Endothelial cell of umbilical vein (primary cell): ENCODE data around the gene MAN2A1. TPM values are rescaled to one million over a fixed set of nuclear protein-coding genes. Genes with fewer than 3 reads are reported as not detected.

Experiments
- BruUV-seq: library from RNA; stranded (reverse); fragments of 400-500 nt; replicated peaks from 2 replicates; lab custom pipeline; 2021; lab: Mats Ljungman, UMichigan
- CTCF ChIA-PET: fragments of 300-600, 350-600 bp; sonication (Branson Sonifier 250); formaldehyde crosslinking; loops from one replicate; lab custom pipeline; 2021; ENCODE audit warnings: antibody characterized with exemption, inconsistent platforms; lab: Charles Lee
- POLR2A ChIA-PET: fragments of 300-600, 350-600 bp; sonication (Branson Sonifier 250); formaldehyde crosslinking; loops from one replicate; lab custom pipeline; 2021; ENCODE audit warnings: antibody characterized with exemption, inconsistent platforms; lab: Charles Lee
- DNase-seq: peaks from one replicate; pipeline ENCODE4 v3.0.0-alpha.2; 2011; ENCODE audit warnings: low read depth, low spot score
- FAIRE-seq: peaks from 2 replicates; lab custom pipeline; 2011; peaks lifted over from hg19 to GRCh38; lab: Jason Lieb, UNC
- H2AFZ ChIP-seq: 2 replicates; pipeline ENCODE4 v1.6.0; 2012; ENCODE audit warnings: low read depth, low read length, control low read depth, inconsistent platforms
- H3K27ac ChIP-seq: 2 replicates; pipeline ENCODE4 v1.5.1; 2011; ENCODE audit warnings: low read depth, mild to moderate bottlenecking, control low read depth, low read length, moderate library complexity; ENCODE audit not compliant: insufficient read depth
- H3K27me3 ChIP-seq, 2 experiments: 2 replicates each; pipeline versions ENCODE4 v1.6.0 to v1.6.1; 2011; ENCODE audit warnings: low read length in 2 of 2, mixed read lengths in 1 of 2; ENCODE audit not compliant: control insufficient read depth in 2 of 2, insufficient read depth in 2 of 2
- H3K36me3 ChIP-seq, 2 experiments: 2 replicates in 1 of 2; 3 replicates in 1 of 2; pipeline ENCODE4 v1.5.1; 2011; ENCODE audit warnings: low read length in 2 of 2, mild to moderate bottlenecking in 1 of 2, moderate library complexity in 1 of 2; ENCODE audit not compliant: control insufficient read depth in 2 of 2, insufficient read depth in 2 of 2; ENCODE audit errors: extremely low read depth in 1 of 2
- H3K4me1 ChIP-seq: 3 replicates; pipeline ENCODE4 v1.5.1; 2011; ENCODE audit warnings: mild to moderate bottlenecking, low read length; ENCODE audit not compliant: control insufficient read depth, insufficient read depth; ENCODE audit errors: extremely low read depth
- H3K4me2 ChIP-seq: 2 replicates; pipeline ENCODE4 v1.6.1; 2011; ENCODE audit warnings: low read length, control low read depth, mixed read lengths; ENCODE audit not compliant: insufficient read depth
- H3K4me3 ChIP-seq, 3 experiments: fragments of 200-600 bp in 1 of 3; sonication (generic), shearing (Covaris generic) in 1 of 3; replicated peaks in 1 of 3; 2 replicates each; pipeline ENCODE4 v1.5.1; 2011 to 2016; ENCODE audit warnings: control low read depth in 3 of 3, low read length in 3 of 3, mild to moderate bottlenecking in 2 of 3, inconsistent platforms in 1 of 3, low read depth in 1 of 3, moderate library complexity in 1 of 3; ENCODE audit not compliant: insufficient read depth in 1 of 3
- H3K79me2 ChIP-seq: 2 replicates; pipeline ENCODE4 v1.6.0; 2012; ENCODE audit warnings: low read length, inconsistent platforms; ENCODE audit not compliant: control insufficient read depth, insufficient read depth
- H3K9ac ChIP-seq: replicated peaks from 2 replicates; pipeline ENCODE3; 2011; ENCODE audit warnings: low read length, control low read depth; ENCODE audit not compliant: insufficient read depth; ENCODE audit errors: extremely low read depth
- H3K9me1 ChIP-seq: replicated peaks from 3 replicates; pipeline ENCODE4 v1.6.0; 2011; ENCODE audit warnings: mild to moderate bottlenecking, low read length; ENCODE audit not compliant: control insufficient read depth, insufficient read depth; ENCODE audit errors: extremely low read depth
- H3K9me3 ChIP-seq: replicated peaks from 2 replicates; pipeline ENCODE4 v1.5.1; 2012; ENCODE audit warnings: low read length, inconsistent platforms; ENCODE audit not compliant: control insufficient read depth, insufficient read depth
- H4K20me1 ChIP-seq: replicated peaks from 2 replicates; pipeline ENCODE3; 2011; ENCODE audit warnings: mild to moderate bottlenecking, low read length; ENCODE audit not compliant: control insufficient read depth, insufficient read depth; ENCODE audit errors: extremely low read depth
- EZH2 ChIP-seq: IDR thresholded peaks from 2 replicates; pipeline ENCODE4 v1.6.1; 2012; ENCODE audit warnings: borderline replicate concordance, low read depth, mild to moderate bottlenecking, moderate library complexity, low read length, inconsistent platforms; ENCODE audit not compliant: severe bottlenecking
- MYC ChIP-seq: IDR thresholded peaks from one replicate; pipeline ENCODE4 v1.6.1; 2011; ENCODE audit warnings: mild to moderate bottlenecking, low read depth, low read length
- POLR2A ChIP-seq: IDR thresholded peaks from 2 replicates; pipeline ENCODE4 v1.6.1; 2012; ENCODE audit warnings: low read depth, mild to moderate bottlenecking, control low read depth, low read length
- POLR2AphosphoS5 ChIP-seq: IDR thresholded peaks from 2 replicates; pipeline ENCODE4 v1.6.1; 2012; ENCODE audit warnings: low read depth, mild to moderate bottlenecking, control low read depth, low read length, moderate library complexity; ENCODE audit not compliant: insufficient read depth
- dilution Hi-C: fragments of 300-500 bp; cut with MboI; formaldehyde crosslinking; loops from one replicate; pipeline ENCODE4 v1.15.0; 2019; ENCODE audit warnings: low sequenced_read_pairs; ENCODE audit not compliant: extremely low pct_ligation_motif_present
- intact Hi-C: fragments of 100-400 bp; cut with micrococcal nuclease; formaldehyde crosslinking; loops from one replicate; pipeline ENCODE4 v1.10.0; 2022
- polyA plus RNA-seq, 4 experiments: library from polyadenylated mRNA; depleted of rRNA in 3 of 4; stranded (reverse) in 3 of 4; unstranded in 1 of 4; fragments of >200 nt; gene quantifications; 2 replicates each; pipeline versions ENCODE4 v1.2.1 to v1.2.3, GENCODE V29; 2011 to 2012; ENCODE audit warnings: missing spikeins in 1 of 4
- total RNA-seq: library from RNA; stranded (reverse); gene quantifications from 2 replicates; pipeline ENCODE4 v1.2.3, GENCODE V29; 2021
- TF ChIP-seq, protein P1 (sequence below), 2 donors: IDR thresholded peaks; 1 replicate in 1 of 2; 2 replicates in 1 of 2; pipeline ENCODE4 v1.5.1; 2011; ENCODE audit warnings: low read length in 2 of 2, mild to moderate bottlenecking in 2 of 2, moderate library complexity in 2 of 2, control low read depth in 1 of 2, inconsistent platforms in 1 of 2, low read depth in 1 of 2; ENCODE audit not compliant: insufficient read depth in 1 of 2; ENCODE audit errors: extremely low read depth in 1 of 2

Gene MAN2A1
- total and polyA plus RNA-seq, 2 donors (not counting 3 experiments of a cell fraction or from before 2014, with no cell fraction given) = 20.8 to 54.8 TPM

GRCh38 chr5:109878887-109879286, 189.2 kb downstream of the MAN2A1 start:
- no peak for FAIRE-seq

More at GRCh38 chr5:109878887-109879286, 189.2 kb downstream of the MAN2A1 start:
- DNase-seq = no peak
- no peak for TF ChIP-seq EZH2
- no peak for TF ChIP-seq POLR2A
- TF ChIP-seq MYC = no peak
- TF ChIP-seq POLR2AphosphoS5 = no peak
- TF ChIP-seq, protein P1, sequence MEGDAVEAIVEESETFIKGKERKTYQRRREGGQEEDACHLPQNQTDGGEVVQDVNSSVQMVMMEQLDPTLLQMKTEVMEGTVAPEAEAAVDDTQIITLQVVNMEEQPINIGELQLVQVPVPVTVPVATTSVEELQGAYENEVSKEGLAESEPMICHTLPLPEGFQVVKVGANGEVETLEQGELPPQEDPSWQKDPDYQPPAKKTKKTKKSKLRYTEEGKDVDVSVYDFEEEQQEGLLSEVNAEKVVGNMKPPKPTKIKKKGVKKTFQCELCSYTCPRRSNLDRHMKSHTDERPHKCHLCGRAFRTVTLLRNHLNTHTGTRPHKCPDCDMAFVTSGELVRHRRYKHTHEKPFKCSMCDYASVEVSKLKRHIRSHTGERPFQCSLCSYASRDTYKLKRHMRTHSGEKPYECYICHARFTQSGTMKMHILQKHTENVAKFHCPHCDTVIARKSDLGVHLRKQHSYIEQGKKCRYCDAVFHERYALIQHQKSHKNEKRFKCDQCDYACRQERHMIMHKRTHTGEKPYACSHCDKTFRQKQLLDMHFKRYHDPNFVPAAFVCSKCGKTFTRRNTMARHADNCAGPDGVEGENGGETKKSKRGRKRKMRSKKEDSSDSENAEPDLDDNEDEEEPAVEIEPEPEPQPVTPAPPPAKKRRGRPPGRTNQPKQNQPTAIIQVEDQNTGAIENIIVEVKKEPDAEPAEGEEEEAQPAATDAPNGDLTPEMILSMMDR (IDR thresholded peaks at IDR 0.05; ENCODE audit: extremely low read depth in 1 of 2, insufficient read depth in 1 of 2, low read depth in 1 of 2, low read length in 2 of 2) = no peak
- no TSS peak for BruUV-seq
- H3K9ac ChIP-seq = no peak overlapping the region
- POLR2A ChIA-PET = no interaction called here
- no peaks in the 10 kb centered on the region for H3K36me3 ChIP-seq
- no peaks in the 10 kb centered on the region for H4K20me1 ChIP-seq
- CTCF ChIA-PET = no interaction called here
- no peak overlapping the region for H2AFZ ChIP-seq
- dilution Hi-C loops = no loop called here
- H3K4me1 ChIP-seq = no peaks in the 10 kb centered on the region
- intact Hi-C loops = no loop called here
- no peaks in the 10 kb centered on the region for H3K79me2 ChIP-seq
- H3K9me1 ChIP-seq = no peaks in the 10 kb centered on the region
- H3K27ac ChIP-seq = no peak overlapping the region
- H3K9me3 ChIP-seq = no peaks in the 10 kb centered on the region
- no peaks in the 10 kb centered on the region for H3K27me3 ChIP-seq
- no peak overlapping the region for H3K4me3 ChIP-seq
- no peak overlapping the region for H3K4me2 ChIP-seq
